Fibroblast of the aortic adventitia (primary cell): Measurements from ENCODE around the gene DEPDC1B. TPM values are rescaled to one million over a fixed set of nuclear protein-coding genes. Genes with fewer than 3 reads are reported as not detected.
"Not testable (repeated sequence)": the region's sequence is repeated elsewhere in the genome, so short reads cannot be mapped to it uniquely, and the experiment has no call there.

ENCODE experiments used
- DNase-seq: peaks from one replicate; pipeline ENCODE4 v3.0.0-alpha.2; 2010; ENCODE audit warnings: low read depth
- H3K4me3 ChIP-seq: 2 replicates; pipeline ENCODE4 v1.5.1; 2011; ENCODE audit warnings: low read depth, mild to moderate bottlenecking, control low read depth, low read length, moderate library complexity
- total RNA-seq: library from RNA; depleted of rRNA; stranded (reverse); fragments of >200 nt; gene quantifications from 2 replicates; pipeline ENCODE4 v1.2.3, GENCODE V29; 2012; ENCODE audit warnings: low replicate concordance
- TF ChIP-seq, protein P1 (sequence below): IDR thresholded peaks from 2 replicates; pipeline ENCODE4 v1.5.1; 2011; ENCODE audit warnings: mild to moderate bottlenecking, low read length, control low read depth, inconsistent platforms; ENCODE audit not compliant: insufficient read depth

DEPDC1B gene
- total RNA-seq, 1 donor, result 8.0 TPM

- H3K4me3 ChIP-seq, result no peak overlapping the region
- DNase-seq, result no peak
- TF ChIP-seq, protein P1, sequence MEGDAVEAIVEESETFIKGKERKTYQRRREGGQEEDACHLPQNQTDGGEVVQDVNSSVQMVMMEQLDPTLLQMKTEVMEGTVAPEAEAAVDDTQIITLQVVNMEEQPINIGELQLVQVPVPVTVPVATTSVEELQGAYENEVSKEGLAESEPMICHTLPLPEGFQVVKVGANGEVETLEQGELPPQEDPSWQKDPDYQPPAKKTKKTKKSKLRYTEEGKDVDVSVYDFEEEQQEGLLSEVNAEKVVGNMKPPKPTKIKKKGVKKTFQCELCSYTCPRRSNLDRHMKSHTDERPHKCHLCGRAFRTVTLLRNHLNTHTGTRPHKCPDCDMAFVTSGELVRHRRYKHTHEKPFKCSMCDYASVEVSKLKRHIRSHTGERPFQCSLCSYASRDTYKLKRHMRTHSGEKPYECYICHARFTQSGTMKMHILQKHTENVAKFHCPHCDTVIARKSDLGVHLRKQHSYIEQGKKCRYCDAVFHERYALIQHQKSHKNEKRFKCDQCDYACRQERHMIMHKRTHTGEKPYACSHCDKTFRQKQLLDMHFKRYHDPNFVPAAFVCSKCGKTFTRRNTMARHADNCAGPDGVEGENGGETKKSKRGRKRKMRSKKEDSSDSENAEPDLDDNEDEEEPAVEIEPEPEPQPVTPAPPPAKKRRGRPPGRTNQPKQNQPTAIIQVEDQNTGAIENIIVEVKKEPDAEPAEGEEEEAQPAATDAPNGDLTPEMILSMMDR, result no peak
These were observed 27.2 kb upstream of the DEPDC1B start for GRCh38 chr5:60727033-60727679.

DNA sequence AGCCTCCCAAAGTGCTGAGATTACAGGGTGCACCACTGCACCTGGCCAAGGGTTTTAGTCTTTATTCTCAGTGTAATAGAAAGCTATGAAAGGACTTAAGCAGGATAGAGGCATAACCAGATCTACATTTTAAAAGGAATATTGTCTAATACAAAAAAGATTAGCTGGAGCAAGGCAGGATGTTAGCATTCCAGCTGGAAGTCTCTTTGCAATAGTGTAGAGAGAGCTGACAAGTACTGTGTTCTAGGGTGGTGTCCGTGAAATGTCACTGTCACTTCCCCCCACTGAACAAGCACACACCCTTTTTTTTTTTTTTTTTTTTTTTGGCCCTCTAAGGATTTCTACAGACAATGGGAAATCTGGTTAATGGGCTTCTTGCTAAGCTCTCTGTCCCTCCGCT, 24.2 kb upstream of the DEPDC1B start:
- TF ChIP-seq, protein P1, result no peak
- no peak overlapping the region for H3K4me3 ChIP-seq
- no peak for DNase-seq

GRCh38 chr5:60722416-60722815, 22.4 kb upstream of the DEPDC1B start:
- H3K4me3 ChIP-seq, result no peak overlapping the region
- TF ChIP-seq, protein P1, result no peak
- DNase-seq, result no peak

GRCh38 chr5:60719329-60719728, 19.4 kb upstream of the DEPDC1B start:
- no peak for DNase-seq
- TF ChIP-seq, protein P1, result no peak
- H3K4me3 ChIP-seq, result no peak overlapping the region

DNA sequence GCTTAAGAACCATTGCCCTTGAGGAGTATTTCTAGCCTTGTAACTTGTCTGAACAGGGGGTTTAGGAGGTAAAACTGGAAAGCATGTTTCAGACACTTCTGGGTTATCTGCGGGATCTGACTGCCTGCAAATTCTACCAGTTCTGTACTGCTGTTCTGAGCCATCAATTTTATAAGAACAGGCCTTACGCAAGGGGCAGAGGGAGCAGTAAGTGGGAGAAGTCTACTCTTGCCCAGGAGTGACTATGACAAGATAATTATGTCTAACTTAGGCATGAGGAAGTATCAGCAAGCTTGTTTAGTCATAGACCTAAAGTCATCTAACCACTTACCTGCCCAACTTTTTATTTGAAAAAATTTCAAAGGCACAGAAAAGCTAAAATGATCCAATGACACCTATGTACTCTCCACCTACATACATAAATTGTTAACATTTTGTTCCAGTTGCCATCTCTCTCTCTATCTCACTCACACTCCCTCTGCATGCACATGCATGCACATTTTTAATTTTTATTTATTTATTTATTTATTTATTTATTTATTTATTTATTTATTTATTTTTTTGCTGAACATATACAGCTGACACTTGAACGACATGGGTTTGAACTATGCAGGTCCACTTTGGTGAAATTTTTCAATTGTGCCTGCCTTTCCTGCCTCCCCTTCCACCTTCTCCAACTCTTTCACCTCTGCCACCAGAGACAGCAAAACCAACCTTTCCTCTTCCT, 18.4 kb upstream of the DEPDC1B start:
- TF ChIP-seq, protein P1, result no peak
- no peak overlapping the region for H3K4me3 ChIP-seq

DNA sequence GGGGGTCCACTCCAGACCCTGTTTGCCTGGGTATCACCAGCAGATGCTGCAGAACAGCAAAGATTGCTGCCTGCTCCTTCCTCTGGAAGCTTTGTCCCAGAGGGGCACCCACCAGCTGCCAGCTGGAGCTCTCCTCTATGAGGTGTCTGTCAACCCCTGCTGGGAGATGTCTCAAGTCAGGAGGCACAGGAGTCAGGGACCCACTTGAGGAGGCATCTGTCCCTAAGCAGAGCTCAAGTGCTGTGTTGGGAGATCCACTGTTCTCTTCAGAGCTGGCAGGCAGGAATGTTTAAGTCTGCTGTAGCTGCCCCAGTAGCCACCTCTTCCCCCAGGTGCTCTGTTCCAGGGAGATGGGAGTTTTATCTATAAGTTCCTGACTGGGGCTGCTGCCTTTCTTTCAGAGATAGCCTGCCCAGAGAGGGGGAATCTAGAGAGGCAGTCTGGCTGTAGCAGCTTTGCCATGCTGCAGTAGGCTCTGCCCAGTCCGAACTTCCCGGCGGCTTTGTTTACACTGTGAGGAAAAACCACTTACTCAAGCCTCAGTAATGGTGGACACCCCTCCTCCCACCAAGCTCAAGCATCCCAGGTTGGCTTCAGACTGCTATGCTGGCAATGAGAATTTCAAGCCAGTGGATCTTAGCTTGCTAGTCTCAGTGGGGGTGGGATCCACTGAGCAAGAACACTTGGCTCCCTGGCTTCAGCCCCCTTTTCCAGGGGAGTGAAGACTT, 15.4 kb upstream of the DEPDC1B start:
- not testable (repeated sequence) for DNase-seq, H3K4me3 ChIP-seq

More for the DNA sequence above, 18.4 kb upstream of the DEPDC1B start:
- DNase-seq, result no peak

GRCh38 chr5:60712950-60713349, 13.0 kb upstream of the DEPDC1B start:
- no peak for DNase-seq
- H3K4me3 ChIP-seq, result no peak overlapping the region
- TF ChIP-seq, protein P1, result no peak

- H3K4me3 ChIP-seq, DNase-seq: not testable (repeated sequence)
These were observed 11.9 kb upstream of the DEPDC1B start for GRCh38 chr5:60711892-60712291.
